Trophoblast cell (in vitro differentiated cells and primary cell): ENCODE results near the gene NOM1.

ENCODE experiments used
- DNase-seq, 2 donors: peaks; one replicate each; pipeline ENCODE4 v3.0.0-alpha.2; 2016
- H2AFZ ChIP-seq: 2 replicates; pipeline ENCODE4 v1.6.1; 2013; ENCODE audit warnings: low read length, moderate library complexity, mild to moderate bottlenecking; ENCODE audit not compliant: insufficient read depth, poor library complexity
- H2AK5ac ChIP-seq: 2 replicates; pipeline ENCODE4 v1.6.1; 2013; ENCODE audit warnings: mild to moderate bottlenecking, low read length
- H2BK120ac ChIP-seq: 2 replicates; pipeline ENCODE4 v1.6.1; 2013; ENCODE audit warnings: low read length, mild to moderate bottlenecking, moderate library complexity; ENCODE audit not compliant: insufficient read depth, poor library complexity
- H2BK12ac ChIP-seq: 2 replicates; pipeline ENCODE4 v1.6.1; 2013; ENCODE audit warnings: mild to moderate bottlenecking, low read length, moderate library complexity
- H2BK5ac ChIP-seq: 2 replicates; pipeline ENCODE4 v1.6.1; 2013; ENCODE audit warnings: low read length, low read depth, moderate library complexity, mild to moderate bottlenecking; ENCODE audit not compliant: poor library complexity
- H3K14ac ChIP-seq: 2 replicates; pipeline ENCODE4 v1.6.1; 2013; ENCODE audit warnings: mild to moderate bottlenecking, low read length
- H3K18ac ChIP-seq: 2 replicates; pipeline ENCODE4 v1.6.1; 2013; ENCODE audit warnings: mild to moderate bottlenecking, low read length
- H3K23ac ChIP-seq: 2 replicates; pipeline ENCODE4 v1.6.1; 2013; ENCODE audit warnings: low read length
- H3K27ac ChIP-seq: 2 replicates; pipeline ENCODE4 v1.5.1; 2013; ENCODE audit warnings: low read depth, mild to moderate bottlenecking, inconsistent platforms, low read length, moderate library complexity
- H3K27me3 ChIP-seq: 2 replicates; pipeline ENCODE4 v1.6.1; 2013; ENCODE audit warnings: inconsistent platforms, mild to moderate bottlenecking, low read length, moderate library complexity; ENCODE audit not compliant: insufficient read depth
- H3K36me3 ChIP-seq, 2 experiments: 1 replicate in 1 of 2; 2 replicates in 1 of 2; pipeline ENCODE4 v1.6.1; 2013; ENCODE audit warnings: low read length in 2 of 2, mild to moderate bottlenecking in 2 of 2, moderate library complexity in 1 of 2; ENCODE audit not compliant: insufficient read depth in 2 of 2, control insufficient read depth in 1 of 2
- H3K4ac ChIP-seq: 2 replicates; pipeline ENCODE4 v1.6.1; 2013; ENCODE audit warnings: low read depth, mild to moderate bottlenecking, low read length, moderate library complexity
- H3K4me1 ChIP-seq, 2 experiments: 1 replicate in 1 of 2; 2 replicates in 1 of 2; pipeline ENCODE4 v1.6.1; 2013; ENCODE audit warnings: low read length in 2 of 2, mild to moderate bottlenecking in 2 of 2, moderate library complexity in 1 of 2; ENCODE audit not compliant: insufficient read depth in 2 of 2, control insufficient read depth in 1 of 2
- H3K4me2 ChIP-seq: 2 replicates; pipeline ENCODE4 v1.6.1; 2013; ENCODE audit warnings: inconsistent platforms, mild to moderate bottlenecking, low read length, moderate library complexity
- H3K4me3 ChIP-seq: 2 replicates; pipeline ENCODE4 v1.5.1; 2013; ENCODE audit warnings: mild to moderate bottlenecking, low read depth, low read length, inconsistent platforms
- H3K79me1 ChIP-seq: one replicate; pipeline ENCODE4 v1.6.1; 2013; ENCODE audit warnings: low read length
- H3K79me2 ChIP-seq: 2 replicates; pipeline ENCODE4 v1.6.1; 2013; ENCODE audit warnings: low read length, mild to moderate bottlenecking; ENCODE audit not compliant: control insufficient read depth, insufficient read depth, poor library complexity
- H3K9ac ChIP-seq: 2 replicates; pipeline ENCODE4 v1.6.1; 2013; ENCODE audit warnings: mild to moderate bottlenecking, low read length
- H3K9me3 ChIP-seq: 2 replicates; pipeline ENCODE4 v1.6.1; 2013; ENCODE audit warnings: low read depth, mild to moderate bottlenecking, control low read depth, inconsistent platforms, low read length; ENCODE audit not compliant: insufficient read depth
- H4K12ac ChIP-seq: 2 replicates; pipeline ENCODE4 v1.6.1; 2013; ENCODE audit warnings: low read depth, mild to moderate bottlenecking, low read length, moderate library complexity
- H4K8ac ChIP-seq: 2 replicates; pipeline ENCODE4 v1.6.1; 2013; ENCODE audit warnings: low read depth, mild to moderate bottlenecking, low read length, moderate library complexity
- H4K91ac ChIP-seq: one replicate; pipeline ENCODE4 v1.6.1; 2013; ENCODE audit warnings: low read depth, mild to moderate bottlenecking, low read length, moderate library complexity
- WGBS: extraction: QIAGEN DNeasy Blood & Tissue Kit; methylation state at CpG from one replicate; pipeline ENCODE4 v1.1.7; 2013; ENCODE audit warnings: missing lambda C conversion rate; ENCODE audit not compliant: insufficient read length, insufficient coverage; ENCODE audit errors: extremely low coverage; 5-methylcytosine and 5-hydroxymethylcytosine counted together

Gene NOM1

GRCh38 chr7:157013602-157014549 is 64.4 kb downstream of the NOM1 start:
- Histone ChIP-seq H3K36me3 (no peaks in the 10 kb centered on the region), H4K91ac (no peak overlapping the region), H2AFZ (no peak overlapping the region), H2BK5ac (no peak overlapping the region), H3K79me1 (no peaks in the 10 kb centered on the region), H4K12ac (no peak overlapping the region), H3K4me3 (no peak overlapping the region), H3K4me1 (peaks cover 0 to 14% of the 10 kb centered on the region in 2 experiments), H3K79me2 (no peaks in the 10 kb centered on the region), H3K9ac (no peak overlapping the region), H3K18ac (no peak overlapping the region), H2AK5ac (no peak overlapping the region), H3K27ac (no peak overlapping the region), H3K4ac (no peak overlapping the region), H4K8ac (no peak overlapping the region), H2BK12ac (no peak overlapping the region), H3K4me2 (no peak overlapping the region), H2BK120ac (no peak overlapping the region), H3K23ac (no peak overlapping the region), H3K14ac (no peak overlapping the region), H3K9me3 (peaks cover 18% of the 10 kb centered on the region), H3K27me3 (peaks cover 98% of the 10 kb centered on the region)
- no peak for DNase-seq
- no CpG with 5 or more reads among the region's 13 CpGs for WGBS

GRCh38 chr7:157014635-157015555 is 65.4 kb downstream of the NOM1 start:
- no peak overlapping the region for H3K14ac ChIP-seq
- WGBS = no CpG with 5 or more reads among the region's 12 CpGs
- H3K4ac ChIP-seq = no peak overlapping the region

GRCh38 chr7:157016024-157016351 is 66.5 kb downstream of the NOM1 start:
- Histone ChIP-seq H4K91ac (no peak overlapping the region), H4K8ac (no peak overlapping the region), H2AFZ (no peak overlapping the region), H2AK5ac (no peak overlapping the region), H3K9me3 (peaks cover 22% of the 10 kb centered on the region), H3K23ac (no peak overlapping the region), H3K27me3 (peaks cover 95% of the 10 kb centered on the region), H2BK12ac (no peak overlapping the region), H3K9ac (no peak overlapping the region), H3K4ac (no peak overlapping the region), H4K12ac (no peak overlapping the region), H3K14ac (no peak overlapping the region), H3K4me2 (no peak overlapping the region), H3K79me2 (no peaks in the 10 kb centered on the region), H3K4me3 (no peak overlapping the region), H2BK5ac (no peak overlapping the region), H3K4me1 (peaks cover 2 to 15% of the 10 kb centered on the region in 2 experiments), H3K27ac (no peak overlapping the region), H3K18ac (no peak overlapping the region), H3K79me1 (no peaks in the 10 kb centered on the region), H2BK120ac (no peak overlapping the region), H3K36me3 (no peaks in the 10 kb centered on the region)
- no CpG with 5 or more reads among the region's 11 CpGs for WGBS
- DNase-seq = no peak

More at GRCh38 chr7:157014635-157015555, 65.4 kb downstream of the NOM1 start:
- H3K18ac ChIP-seq = no peak overlapping the region
- no peak overlapping the region for H4K12ac ChIP-seq
- no peak overlapping the region for H2AK5ac ChIP-seq
- no peak overlapping the region for H4K91ac ChIP-seq
- no peak overlapping the region for H4K8ac ChIP-seq
- no peak overlapping the region for H2AFZ ChIP-seq
- H3K9ac ChIP-seq = no peak overlapping the region
- H3K27ac ChIP-seq = no peak overlapping the region
- H2BK120ac ChIP-seq = no peak overlapping the region
- H2BK12ac ChIP-seq = no peak overlapping the region
- no peak for DNase-seq
- no peak overlapping the region for H3K23ac ChIP-seq
- H3K79me2 ChIP-seq = no peaks in the 10 kb centered on the region
- no peaks in the 10 kb centered on the region for H3K36me3 ChIP-seq
- H3K9me3 ChIP-seq = peaks cover 22% of the 10 kb centered on the region
- peaks cover 96% of the 10 kb centered on the region for H3K27me3 ChIP-seq
- H3K4me3 ChIP-seq = no peak overlapping the region
- no peak overlapping the region for H2BK5ac ChIP-seq
- H3K79me1 ChIP-seq = no peaks in the 10 kb centered on the region
- H3K4me2 ChIP-seq = no peak overlapping the region
- peaks cover 2 to 16% of the 10 kb centered on the region in 2 experiments for H3K4me1 ChIP-seq

GRCh38 chr7:157016352-157017041 is 67.0 kb downstream of the NOM1 start:
- Histone ChIP-seq H3K4me3 (no peak overlapping the region), H3K14ac (no peak overlapping the region), H2AFZ (no peak overlapping the region), H3K79me2 (no peaks in the 10 kb centered on the region), H3K36me3 (no peaks in the 10 kb centered on the region), H3K23ac (no peak overlapping the region), H3K4me1 (peaks cover 2 to 12% of the 10 kb centered on the region in 2 experiments), H4K8ac (no peak overlapping the region), H3K27ac (no peak overlapping the region), H2BK120ac (no peak overlapping the region), H4K12ac (no peak overlapping the region), H3K9ac (no peak overlapping the region), H2AK5ac (no peak overlapping the region), H3K18ac (no peak overlapping the region), H3K9me3 (peaks cover 19% of the 10 kb centered on the region), H2BK12ac (no peak overlapping the region), H3K4me2 (no peak overlapping the region), H3K79me1 (no peaks in the 10 kb centered on the region), H3K4ac (no peak overlapping the region), H3K27me3 (peaks cover 95% of the 10 kb centered on the region), H2BK5ac (no peak overlapping the region), H4K91ac (no peak overlapping the region)
- DNase-seq = no peak
- WGBS = no CpG with 5 or more reads among the region's 16 CpGs
